CD14-positive monocyte (primary cell): Measurements from ENCODE around the gene GINS1. TPM values are rescaled to one million over a fixed set of nuclear protein-coding genes. Genes with fewer than 3 reads are reported as not detected.

Experiments
- DNase-seq, 3 donors: peaks; one replicate each; pipeline ENCODE4 v3.0.0-alpha.2; 2011 to 2022
- H2AFZ ChIP-seq: 2 replicates; pipeline ENCODE4 v1.6.0; 2012; ENCODE audit warnings: mild to moderate bottlenecking, low read depth, low read length, inconsistent platforms; ENCODE audit not compliant: insufficient read depth, poor library complexity, severe bottlenecking
- H3K27ac ChIP-seq, 2 donors: 1 replicate in 1 of 2; 2 replicates in 1 of 2; pipeline ENCODE4 v1.5.1; 2012 to 2013; ENCODE audit warnings: low read length in 2 of 2, control low read depth in 1 of 2, inconsistent platforms in 1 of 2, low read depth in 1 of 2, mild to moderate bottlenecking in 1 of 2
- H3K27me3 ChIP-seq, 2 donors: one replicate each; pipeline versions ENCODE4 v1.6.0 to v1.6.1; 2011 to 2013; ENCODE audit warnings: low read length in 2 of 2; ENCODE audit not compliant: control insufficient read depth in 2 of 2, insufficient read depth in 2 of 2
- H3K36me3 ChIP-seq, 2 donors: replicated peaks in 1 of 2; 1 replicate in 1 of 2; 2 replicates in 1 of 2; pipeline versions ENCODE4 v1.5.1 to v1.6.1; 2012 to 2013; ENCODE audit warnings: low read length in 2 of 2, control low read depth in 1 of 2, inconsistent platforms in 1 of 2, mild to moderate bottlenecking in 1 of 2; ENCODE audit not compliant: insufficient read depth in 2 of 2, control insufficient read depth in 1 of 2
- H3K4me1 ChIP-seq, 2 donors: 1 replicate in 1 of 2; 2 replicates in 1 of 2; pipeline versions ENCODE4 v1.5.1 to v1.6.1; 2012 to 2013; ENCODE audit warnings: low read length in 2 of 2, control low read depth in 1 of 2, inconsistent platforms in 1 of 2, mild to moderate bottlenecking in 1 of 2, moderate library complexity in 1 of 2; ENCODE audit not compliant: insufficient read depth in 2 of 2, control insufficient read depth in 1 of 2
- H3K4me2 ChIP-seq: replicated peaks from 2 replicates; pipeline ENCODE3; 2012; ENCODE audit warnings: low read length, moderate library complexity, mild to moderate bottlenecking; ENCODE audit not compliant: poor library complexity, severe bottlenecking; ENCODE audit errors: extremely low read depth
- H3K4me3 ChIP-seq, 3 experiments: fragments of 200-600 bp in 1 of 3; sonication (generic) in 1 of 3; replicated peaks in 1 of 3; 1 replicate in 2 of 3; 2 replicates in 1 of 3; pipeline ENCODE4 v1.5.1; 2011 to 2013; ENCODE audit warnings: low read length in 3 of 3, mild to moderate bottlenecking in 3 of 3, control low read depth in 2 of 3, low read depth in 2 of 3, inconsistent platforms in 1 of 3, moderate library complexity in 1 of 3
- H3K79me2 ChIP-seq: 2 replicates; pipeline ENCODE4 v1.6.0; 2012; ENCODE audit warnings: mild to moderate bottlenecking, control low read depth, inconsistent platforms, low read length, moderate library complexity; ENCODE audit not compliant: insufficient read depth
- H3K9ac ChIP-seq: 2 replicates; pipeline ENCODE4 v1.6.0; 2017; ENCODE audit warnings: low read length, mild to moderate bottlenecking; ENCODE audit not compliant: insufficient read depth, poor library complexity, severe bottlenecking
- H3K9me3 ChIP-seq, 2 donors: replicated peaks in 1 of 2; 1 replicate in 1 of 2; 2 replicates in 1 of 2; pipeline versions ENCODE4 v1.5.1 to v1.6.1; 2012 to 2013; ENCODE audit warnings: low read length in 2 of 2, control low read depth in 1 of 2; ENCODE audit not compliant: control insufficient read depth in 1 of 2, insufficient read depth in 1 of 2
- H4K20me1 ChIP-seq: 2 replicates; pipeline ENCODE4 v1.6.0; 2012; ENCODE audit warnings: mild to moderate bottlenecking, low read length, control low read depth, moderate library complexity; ENCODE audit not compliant: insufficient read depth
- H3K27ac Mint-ChIP-seq, 7 donors: one replicate each; pipeline ENCODE4 v1.8.0; 2020; ENCODE audit warnings: mild to moderate bottlenecking in 7 of 7, mixed read lengths in 7 of 7, moderate library complexity in 6 of 7, inconsistent platforms in 2 of 7
- H3K27me3 Mint-ChIP-seq, 3 donors: one replicate each; pipeline ENCODE4 v1.8.0; 2021 to 2022; ENCODE audit warnings: low read depth in 3 of 3, mild to moderate bottlenecking in 3 of 3, mixed read lengths in 3 of 3, moderate library complexity in 3 of 3, inconsistent platforms in 1 of 3
- H3K36me3 Mint-ChIP-seq, 2 donors: one replicate each; pipeline ENCODE4 v1.8.0; 2020; ENCODE audit warnings: mixed read lengths in 2 of 2, inconsistent platforms in 1 of 2, mild to moderate bottlenecking in 1 of 2
- H3K4me1 Mint-ChIP-seq: one replicate; pipeline ENCODE4 v1.8.0; 2020; ENCODE audit warnings: mild to moderate bottlenecking, mixed read lengths
- H3K4me3 Mint-ChIP-seq, 2 donors: one replicate each; pipeline ENCODE4 v1.8.0; 2020; ENCODE audit warnings: mild to moderate bottlenecking in 2 of 2, mixed read lengths in 2 of 2, moderate library complexity in 1 of 2
- H3K9me3 Mint-ChIP-seq, 7 donors: one replicate each; pipeline ENCODE4 v1.8.0; 2020 to 2022; ENCODE audit warnings: mixed read lengths in 7 of 7, mild to moderate bottlenecking in 6 of 7, moderate library complexity in 6 of 7, inconsistent platforms in 2 of 7
- WGBS: methylation state at CpG from one replicate; pipeline ENCODE4 v1.1.5; 2013; ENCODE audit warnings: missing lambda C conversion rate; ENCODE audit not compliant: insufficient coverage; 5-methylcytosine and 5-hydroxymethylcytosine counted together
- intact Hi-C, 2 donors: fragments of 100-400 bp; cut with micrococcal nuclease; formaldehyde crosslinking; loops; one replicate each; pipeline versions ENCODE4 v1.15.0 to v1.15.1; 2023
- polyA plus RNA-seq, 3 donors: library from polyadenylated mRNA; depleted of rRNA in 1 of 3; unstranded in 2 of 3; stranded (reverse) in 1 of 3; fragments of 300-500 nt in 2 of 3; fragments of >200 nt in 1 of 3; fragmentation: Illumina TruSeq in 2 of 3; gene quantifications; 1 replicate in 2 of 3; 2 replicates in 1 of 3; pipeline ENCODE4 v1.2.3, GENCODE V29; 2012 to 2021
- TF ChIP-seq, protein P1 (sequence below): fragments of 200-600 bp; IDR thresholded peaks from one replicate; pipeline ENCODE4 v1.8.0; 2022; ENCODE audit warnings: antibody characterized with exemption, mild to moderate bottlenecking

GINS1 gene
- polyA plus RNA-seq, 3 donors, result 0.16 to 0.48 (median 0.28) TPM

DNA sequence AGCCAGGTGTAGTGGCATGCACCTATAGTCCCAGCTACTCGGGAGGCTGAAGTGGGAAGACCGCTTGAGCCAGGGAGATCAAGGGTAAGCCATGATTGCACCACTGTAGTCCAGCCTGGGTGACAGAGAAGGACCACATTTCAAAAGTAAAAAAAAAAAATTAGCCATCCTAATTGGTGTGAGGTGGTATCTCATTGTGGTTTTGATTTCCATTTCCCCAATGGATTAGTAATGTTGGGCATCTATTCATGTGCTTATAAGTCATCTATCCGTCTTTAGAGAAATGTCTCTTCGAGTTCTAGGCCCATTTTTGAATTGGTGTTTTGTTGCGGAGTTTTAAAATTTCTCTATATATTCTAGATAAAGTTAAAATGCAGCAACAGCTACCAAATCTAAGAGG lies 38.5 kb upstream of the GINS1 start:
- Mint-ChIP-seq H3K4me1 (peaks cover 23% of the 10 kb centered on the region), H3K27ac (no peak overlapping the region), H3K4me3 (no peak overlapping the region), H3K36me3 (peaks cover 16 to 22% of the 10 kb centered on the region in 2 donors), H3K27me3 (peaks cover 0 to 2% (median 0%) of the 10 kb centered on the region in 3 donors), H3K9me3 (peaks cover 0 to 4% (median 0%) of the 10 kb centered on the region in 7 donors)
- Histone ChIP-seq H3K27me3 (no peaks in the 10 kb centered on the region), H2AFZ (no peak overlapping the region), H3K9me3 (no peaks in the 10 kb centered on the region), H3K9ac (no peak overlapping the region), H3K36me3 (no peaks in the 10 kb centered on the region), H3K4me1 (no peaks in the 10 kb centered on the region), H3K27ac (no peak overlapping the region), H4K20me1 (peaks cover 15% of the 10 kb centered on the region), H3K4me3 (no peak overlapping the region), H3K79me2 (peaks cover 66% of the 10 kb centered on the region), H3K4me2 (no peak overlapping the region)
- no CpG with 5 or more reads among the region's 5 CpGs for WGBS
- no peak for DNase-seq
- intact Hi-C loops, result no loop called here
- TF ChIP-seq, protein P1, sequence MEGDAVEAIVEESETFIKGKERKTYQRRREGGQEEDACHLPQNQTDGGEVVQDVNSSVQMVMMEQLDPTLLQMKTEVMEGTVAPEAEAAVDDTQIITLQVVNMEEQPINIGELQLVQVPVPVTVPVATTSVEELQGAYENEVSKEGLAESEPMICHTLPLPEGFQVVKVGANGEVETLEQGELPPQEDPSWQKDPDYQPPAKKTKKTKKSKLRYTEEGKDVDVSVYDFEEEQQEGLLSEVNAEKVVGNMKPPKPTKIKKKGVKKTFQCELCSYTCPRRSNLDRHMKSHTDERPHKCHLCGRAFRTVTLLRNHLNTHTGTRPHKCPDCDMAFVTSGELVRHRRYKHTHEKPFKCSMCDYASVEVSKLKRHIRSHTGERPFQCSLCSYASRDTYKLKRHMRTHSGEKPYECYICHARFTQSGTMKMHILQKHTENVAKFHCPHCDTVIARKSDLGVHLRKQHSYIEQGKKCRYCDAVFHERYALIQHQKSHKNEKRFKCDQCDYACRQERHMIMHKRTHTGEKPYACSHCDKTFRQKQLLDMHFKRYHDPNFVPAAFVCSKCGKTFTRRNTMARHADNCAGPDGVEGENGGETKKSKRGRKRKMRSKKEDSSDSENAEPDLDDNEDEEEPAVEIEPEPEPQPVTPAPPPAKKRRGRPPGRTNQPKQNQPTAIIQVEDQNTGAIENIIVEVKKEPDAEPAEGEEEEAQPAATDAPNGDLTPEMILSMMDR, result no peak

DNA sequence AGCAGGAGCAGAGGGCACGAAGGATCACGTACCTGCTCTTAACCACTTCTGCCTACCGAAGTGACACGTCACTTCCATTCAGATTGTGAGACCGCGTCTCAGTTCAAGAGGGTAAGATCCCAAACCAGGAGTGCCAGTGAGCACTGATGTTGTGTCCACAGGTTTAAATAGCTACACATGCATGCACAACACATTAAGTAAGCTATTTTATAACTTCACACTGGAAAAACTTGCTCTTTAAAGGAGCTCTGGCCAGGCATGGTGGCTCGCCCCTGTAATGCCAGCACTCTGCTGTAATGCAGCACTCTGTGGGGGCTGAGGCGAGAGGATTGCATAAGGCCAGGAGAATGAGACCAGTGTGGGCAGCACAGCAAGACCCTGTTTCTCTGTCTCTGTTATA lies 37.9 kb upstream of the GINS1 start:
- Histone ChIP-seq H3K4me1 (no peaks in the 10 kb centered on the region), H3K27ac (no peak overlapping the region), H3K79me2 (peaks cover 62% of the 10 kb centered on the region), H3K4me2 (no peak overlapping the region), H3K27me3 (no peaks in the 10 kb centered on the region), H3K36me3 (no peaks in the 10 kb centered on the region), H4K20me1 (peaks cover 15% of the 10 kb centered on the region), H3K9me3 (no peaks in the 10 kb centered on the region), H2AFZ (no peak overlapping the region), H3K9ac (no peak overlapping the region), H3K4me3 (no peak overlapping the region)
- no peak for DNase-seq
- peaks cover 0 to 5% (median 0%) of the 10 kb centered on the region in 7 donors for H3K9me3 Mint-ChIP-seq
- peaks cover 20 to 27% of the 10 kb centered on the region in 2 donors for H3K36me3 Mint-ChIP-seq
- peaks cover 0 to 2% (median 0%) of the 10 kb centered on the region in 3 donors for H3K27me3 Mint-ChIP-seq
- intact Hi-C loops, result no loop called here
- whole genome bisulfite sequencing, result 50% methylated on average over 6 of the region's 8 CpGs
- TF ChIP-seq, protein P1, result no peak
- H3K4me3 Mint-ChIP-seq, result no peak overlapping the region
- peaks cover 19% of the 10 kb centered on the region for H3K4me1 Mint-ChIP-seq
- H3K27ac Mint-ChIP-seq, result peak overlapping the region in 2 of 7 donors; percentile 10 to 37
